Vagina (tissue), 2 donors: Measurements from ENCODE around the gene PHF14.

ENCODE experiments used
- CTCF ChIP-seq, 3 experiments: fragments of 450-650 bp in 2 of 3; fragments of 200-600 bp in 1 of 3; sonication (generic) in 1 of 3; IDR thresholded peaks; one replicate each; pipeline ENCODE4 v1.5.1; 2017 to 2019; ENCODE audit warnings: antibody characterized with exemption in 3 of 3, mild to moderate bottlenecking in 2 of 3, moderate library complexity in 2 of 3
- POLR2A ChIP-seq, 2 donors: fragments of 450-650 bp; IDR thresholded peaks; one replicate each; pipeline ENCODE4 v1.6.1; 2017; ENCODE audit warnings: antibody characterized with exemption in 2 of 2, mild to moderate bottlenecking in 2 of 2, moderate library complexity in 2 of 2
- POLR2AphosphoS5 ChIP-seq, 2 donors: sonication (generic); formaldehyde crosslinking; IDR thresholded peaks; one replicate each; pipeline ENCODE4 v1.9.0; 2017; ENCODE audit warnings: antibody characterized with exemption in 2 of 2, mild to moderate bottlenecking in 2 of 2, low read depth in 1 of 2; ENCODE audit not compliant: insufficient read depth in 1 of 2

DNA sequence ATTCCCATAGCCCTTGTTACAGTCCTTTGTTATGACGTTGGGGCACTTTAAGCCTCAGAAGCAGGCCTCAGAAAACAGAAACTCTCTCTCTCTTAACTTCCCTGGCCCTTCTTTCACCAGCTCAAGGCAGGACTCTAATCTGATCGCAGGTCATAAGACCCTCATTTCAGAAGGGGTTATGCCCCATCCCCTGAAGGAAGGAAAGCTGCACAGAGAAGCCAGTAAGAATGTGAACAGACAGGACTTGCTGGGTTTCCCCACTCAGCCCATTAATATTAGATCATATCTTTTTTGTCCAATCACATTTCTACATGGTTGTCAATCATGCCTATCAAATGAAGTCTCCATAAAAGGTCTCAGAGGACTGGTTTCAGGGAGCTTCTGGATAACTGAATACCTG is 49.3 kb upstream of the PHF14 start:
- TF ChIP-seq POLR2AphosphoS5 (IDR thresholded peaks at IDR 0.05; ENCODE audit: insufficient read depth in 1 of 2, low read depth in 1 of 2) (no peak), CTCF (IDR thresholded peaks at IDR 0.05) (no peak), POLR2A (IDR thresholded peaks at IDR 0.05) (no peak)
